Heart left ventricle (tissue), 16 donors: ENCODE results near the gene SLC25A31. TPM values are rescaled to one million over a fixed set of nuclear protein-coding genes. Genes with fewer than 3 reads are reported as not detected.

Experiments
- ATAC-seq, 4 donors: fragments of 200-7000 bp; cut with Tn5 transposase; one replicate each; pipeline ENCODE4 v1.9.1; 2020 to 2022; ENCODE audit warnings: moderate library complexity in 4 of 4, mild to moderate bottlenecking in 3 of 4, moderate number of reproducible peaks in 1 of 4
- DNase-seq, 5 donors: peaks; one replicate each; pipeline ENCODE4 v3.0.0-alpha.2; 2020
- H3K27ac ChIP-seq, 12 donors: fragments of 200-600 bp; sonication (generic) in 4 of 12; one replicate each; pipeline versions ENCODE4 v1.5.0 to v1.8.0; 2016 to 2022; ENCODE audit warnings: mild to moderate bottlenecking in 2 of 12
- H3K27me3 ChIP-seq, 9 donors: fragments of 200-600 bp; sonication (generic) in 2 of 9; one replicate each; pipeline versions ENCODE4 v1.5.1 to v1.8.0; 2016 to 2022; ENCODE audit warnings: mild to moderate bottlenecking in 3 of 9
- H3K36me3 ChIP-seq, 9 donors: fragments of 200-600 bp; sonication (generic) in 2 of 9; one replicate each; pipeline versions ENCODE4 v1.5.0 to v1.8.0; 2018 to 2022; ENCODE audit warnings: mild to moderate bottlenecking in 2 of 9
- H3K4me1 ChIP-seq, 12 donors: fragments of 200-600 bp; sonication (generic) in 4 of 12; one replicate each; pipeline versions ENCODE4 v1.5.0 to v1.8.0; 2016 to 2022; ENCODE audit warnings: mild to moderate bottlenecking in 3 of 12
- H3K4me3 ChIP-seq, 12 donors: fragments of 200-600 bp; sonication (generic) in 4 of 12; one replicate each; pipeline versions ENCODE4 v1.5.0 to v1.8.0; 2017 to 2022; ENCODE audit warnings: mild to moderate bottlenecking in 9 of 12, moderate library complexity in 4 of 12
- H3K9me3 ChIP-seq, 12 donors: fragments of 200-600 bp; sonication (generic) in 4 of 12; one replicate each; pipeline versions ENCODE4 v1.5.0 to v1.8.0; 2016 to 2022; ENCODE audit warnings: mild to moderate bottlenecking in 1 of 12
- POLR2A ChIP-seq, 2 donors: fragments of 450-650 bp; IDR thresholded peaks; one replicate each; pipeline ENCODE4 v1.6.1; 2017; ENCODE audit warnings: antibody characterized with exemption in 2 of 2, mild to moderate bottlenecking in 2 of 2, moderate library complexity in 2 of 2
- WGBS, 4 donors: extraction: QIAGEN DNeasy Blood & Tissue Kit in 2 of 4; methylation state at CpG; one replicate each; pipeline versions ENCODE4 v1.1.5 to v1.1.7; 2013 to 2018; 5-methylcytosine and 5-hydroxymethylcytosine counted together
- intact Hi-C, 10 donors: fragments of 100-400 bp; cut with DNase I; formaldehyde crosslinking; loops; one replicate each; pipeline versions ENCODE4 v1.11.1 to v1.14.2; 2022
- polyA plus RNA-seq, 2 donors: library from polyadenylated mRNA; stranded (reverse); fragments of 200-250 nt; gene quantifications; one replicate each; pipeline ENCODE4 v1.2.3, GENCODE V29; 2013
- total RNA-seq, 9 donors: library from RNA; depleted of rRNA in 2 of 9; stranded (reverse); fragments of >200 nt in 2 of 9; fragmentation: NEBNext Ultra II Directional in 3 of 9; extraction: Animal tissue kit (Norgen Biotek cat#: 25700) in 3 of 9; gene quantifications; one replicate each; pipeline versions ENCODE4 v1.1.0 to v1.2.4, GENCODE V29; 2016 to 2023
- TF ChIP-seq, protein P1 (sequence below), 12 donors: fragments of 200-600 bp; sonication (generic) in 4 of 12; IDR thresholded peaks; one replicate each; pipeline versions ENCODE4 v1.5.0 to v1.8.0; 2018 to 2022; ENCODE audit warnings: antibody characterized with exemption in 12 of 12, mild to moderate bottlenecking in 5 of 12
- donor health status: ischemic (EF 13 %, LVEDD 7.1; RV severe dilation, severe dysfunction).
- donor health status: healthy with polysubstance abuse.
- donor health status: DM: no; HTN: yes; CAD: no.
- donor health status: DM: no; HTN: no; CAD: no.
- donor health status: ischemic (EF 25% LVEDD 6.9; RV normal size, moderate dysfunction).
- donor health status: ischemic (EF 25% LVEDD 5.7; RV mildly dilated, moderate dysfunction).
- donor health status: healthy.
- donor health status: DM: yes; HTN: yes; CAD: no.
- donor health status: ischemic (EF 35%, LVEDD 5.7; RV mildly dilated, moderate dysfunction).
- donor health status: nonischemic (EF 11% LVEDD 7.7; RV severe dilation, severe dysfunction).
- donor health status: DM: yes; HTN: yes; CAD: no.
- donor health status: PGD.
- donor health status: ischemic (EF 29% LVEDD 5.4; RV normal size, mild dysfunction).
- donor health status: nonischemic (EF 23%, LVEDD 6.1; RV moderate dilation, normal function).

SLC25A31 gene
- total and polyA plus RNA-seq, 11 donors: not detected

GRCh38 chr4:127732623-127733328, 2.6 kb downstream of the SLC25A31 start:
- Histone ChIP-seq H3K27ac (no peak overlapping the region), H3K27me3 (peaks cover 0 to 5% (median 0%) of the 10 kb centered on the region in 9 donors), H3K9me3 (no peaks in the 10 kb centered on the region), H3K4me1 (no peaks in the 10 kb centered on the region), H3K4me3 (no peak overlapping the region), H3K36me3 (no peaks in the 10 kb centered on the region)
- TF ChIP-seq POLR2A (IDR thresholded peaks at IDR 0.05): no peak
- TF ChIP-seq, protein P1, sequence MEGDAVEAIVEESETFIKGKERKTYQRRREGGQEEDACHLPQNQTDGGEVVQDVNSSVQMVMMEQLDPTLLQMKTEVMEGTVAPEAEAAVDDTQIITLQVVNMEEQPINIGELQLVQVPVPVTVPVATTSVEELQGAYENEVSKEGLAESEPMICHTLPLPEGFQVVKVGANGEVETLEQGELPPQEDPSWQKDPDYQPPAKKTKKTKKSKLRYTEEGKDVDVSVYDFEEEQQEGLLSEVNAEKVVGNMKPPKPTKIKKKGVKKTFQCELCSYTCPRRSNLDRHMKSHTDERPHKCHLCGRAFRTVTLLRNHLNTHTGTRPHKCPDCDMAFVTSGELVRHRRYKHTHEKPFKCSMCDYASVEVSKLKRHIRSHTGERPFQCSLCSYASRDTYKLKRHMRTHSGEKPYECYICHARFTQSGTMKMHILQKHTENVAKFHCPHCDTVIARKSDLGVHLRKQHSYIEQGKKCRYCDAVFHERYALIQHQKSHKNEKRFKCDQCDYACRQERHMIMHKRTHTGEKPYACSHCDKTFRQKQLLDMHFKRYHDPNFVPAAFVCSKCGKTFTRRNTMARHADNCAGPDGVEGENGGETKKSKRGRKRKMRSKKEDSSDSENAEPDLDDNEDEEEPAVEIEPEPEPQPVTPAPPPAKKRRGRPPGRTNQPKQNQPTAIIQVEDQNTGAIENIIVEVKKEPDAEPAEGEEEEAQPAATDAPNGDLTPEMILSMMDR (IDR thresholded peaks at IDR 0.05): peak; percentile 26 to 71 (median 52)
- WGBS, 4 donors: 19 to 32% (median 30%) methylated on average over 8 of the region's 8 CpGs
- DNase-seq: no peak
- intact Hi-C loops: loop anchor here in 9 of 10 donors (1.0 to 5.0 kb wide), 6 partner anchors 123 to 130 kb away; no protein-coding TSS in a partner anchor
- ATAC-seq: peak in 1 of 4 donors; percentile 33

- 88 to 93% (median 92%) methylated on average over 2 of the region's 2 CpGs for WGBS, 4 donors
- intact Hi-C loops: loop anchor here in 4 of 10 donors (5.0 kb wide), 2 partner anchors 128 to 133 kb away; no protein-coding TSS in a partner anchor
These were observed 4.8 kb downstream of the SLC25A31 start for GRCh38 chr4:127734976-127735375.

DNA sequence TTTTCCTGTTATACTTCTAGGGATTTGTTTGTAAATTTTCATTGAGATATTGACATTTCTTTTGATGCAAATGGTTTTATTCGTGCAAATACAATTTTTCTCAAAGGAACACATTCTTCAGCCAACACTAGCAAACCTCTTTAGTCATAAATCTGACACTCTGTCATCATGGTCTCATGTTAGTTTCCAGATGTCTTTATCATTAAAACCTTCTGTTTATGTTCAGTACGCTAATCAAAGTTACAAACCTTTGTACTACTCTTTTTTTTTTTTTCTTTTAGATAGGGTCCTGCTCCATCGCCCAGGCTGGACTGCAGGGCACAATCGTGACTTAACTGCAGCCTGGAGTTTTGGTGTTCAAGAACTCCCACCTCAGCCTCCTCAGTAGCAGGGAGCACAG, 7.1 kb downstream of the SLC25A31 start:
- intact Hi-C loops: no loop called here
- Histone ChIP-seq H3K9me3 (no peaks in the 10 kb centered on the region), H3K4me1 (no peaks in the 10 kb centered on the region), H3K27me3 (peaks cover 0 to 5% (median 0%) of the 10 kb centered on the region in 9 donors), H3K27ac (no peak overlapping the region), H3K4me3 (no peak overlapping the region), H3K36me3 (no peaks in the 10 kb centered on the region)
- WGBS, 4 donors: 41 to 60% (median 56%) methylated on average over 4 of the region's 4 CpGs
- DNase-seq: no peak
- ATAC-seq: no peak
- TF ChIP-seq, protein P1 (IDR thresholded peaks at IDR 0.05): no peak
- no peak for TF ChIP-seq POLR2A (IDR thresholded peaks at IDR 0.05)

More at GRCh38 chr4:127734976-127735375, 4.8 kb downstream of the SLC25A31 start:
- no peak for TF ChIP-seq POLR2A (IDR thresholded peaks at IDR 0.05)
- DNase-seq: no peak
- no peak for ATAC-seq
- Histone ChIP-seq H3K4me1 (no peaks in the 10 kb centered on the region), H3K4me3 (no peak overlapping the region), H3K27me3 (peaks cover 0 to 5% (median 0%) of the 10 kb centered on the region in 9 donors), H3K36me3 (no peaks in the 10 kb centered on the region), H3K9me3 (no peaks in the 10 kb centered on the region), H3K27ac (no peak overlapping the region)

GRCh38 chr4:127741247-127741646, 11.0 kb downstream of the SLC25A31 start:
- 94 to 99% (median 97%) methylated on average over 1 of the region's 1 CpG for WGBS, 4 donors
- TF ChIP-seq, protein P1 (IDR thresholded peaks at IDR 0.05): no peak
- TF ChIP-seq POLR2A (IDR thresholded peaks at IDR 0.05): no peak

More at GRCh38 chr4:127741247-127741646, 11.0 kb downstream of the SLC25A31 start:
- no peak overlapping the region for H3K27ac ChIP-seq
- H3K27me3 ChIP-seq: peaks cover 0 to 5% (median 0%) of the 10 kb centered on the region in 9 donors
- no peak overlapping the region for H3K4me3 ChIP-seq
- no peaks in the 10 kb centered on the region for H3K4me1 ChIP-seq
- intact Hi-C loops: no loop called here
- H3K9me3 ChIP-seq: no peaks in the 10 kb centered on the region
- DNase-seq: no peak
- no peak for ATAC-seq
- no peaks in the 10 kb centered on the region for H3K36me3 ChIP-seq
